IMR-90 (cell line): Measurements from ENCODE around the gene MRPL19. TPM values are rescaled to one million over a fixed set of nuclear protein-coding genes. Genes with fewer than 3 reads are reported as not detected.

Experiments used
- ATAC-seq: fragments of 200-7000 bp; cut with Tn5 transposase; 2 replicates; pipeline ENCODE4 v1.9.1; 2020; ENCODE audit warnings: low read depth, mild to moderate bottlenecking, moderate library complexity
- BruUV-seq: library from RNA; stranded (reverse); fragments of 400-500 nt; replicated peaks from 2 replicates; lab custom pipeline; 2021; lab: Mats Ljungman, UMichigan
- CTCF ChIA-PET: fragments of 300-600 bp; formaldehyde crosslinking; extraction: SDS; loops from one replicate; lab custom pipeline; 2021; ENCODE audit warnings: antibody characterized with exemption; lab: Yijun Ruan, JAX
- POLR2A ChIA-PET: fragments of 300-600 bp; sonication (Branson Sonifier 250); formaldehyde crosslinking; loops from one replicate; lab custom pipeline; 2022; ENCODE audit warnings: antibody characterized with exemption; ENCODE audit not compliant: unreplicated experiment; lab: Charles Lee
- DNase-seq: peaks from one replicate; pipeline ENCODE4 v3.0.0; 2013
- H2AFZ ChIP-seq: replicated peaks from 2 replicates; pipeline ENCODE3; 2013; ENCODE audit warnings: low read length, mild to moderate bottlenecking; ENCODE audit not compliant: poor library complexity
- H2AK5ac ChIP-seq: 2 replicates; pipeline ENCODE4 v1.6.1; 2013; ENCODE audit warnings: low read depth, low read length, inconsistent platforms
- H2AK9ac ChIP-seq: replicated peaks from 2 replicates; pipeline ENCODE3; 2013; ENCODE audit warnings: mild to moderate bottlenecking, low read depth, low read length, moderate library complexity; ENCODE audit not compliant: poor library complexity
- H2BK120ac ChIP-seq: 2 replicates; pipeline ENCODE4 v1.6.1; 2013; ENCODE audit warnings: low read depth, low read length, inconsistent platforms
- H2BK15ac ChIP-seq: 3 replicates; pipeline ENCODE4 v1.6.1; 2013; ENCODE audit warnings: low read depth, low read length, inconsistent platforms
- H2BK20ac ChIP-seq: 2 replicates; pipeline ENCODE4 v1.6.1; 2013; ENCODE audit warnings: low read depth, mild to moderate bottlenecking, inconsistent platforms, low read length, moderate library complexity
- H2BK5ac ChIP-seq: 2 replicates; pipeline ENCODE4 v1.6.1; 2013; ENCODE audit warnings: mild to moderate bottlenecking, low read depth, low read length, inconsistent platforms; ENCODE audit not compliant: poor library complexity, severe bottlenecking
- H3K14ac ChIP-seq: replicated peaks from 2 replicates; pipeline ENCODE4 v1.6.1; 2013; ENCODE audit warnings: low read depth, low read length, inconsistent platforms
- H3K18ac ChIP-seq: 2 replicates; pipeline ENCODE4 v1.6.1; 2013; ENCODE audit warnings: low read depth, low read length, control low read depth
- H3K23ac ChIP-seq: 2 replicates; pipeline ENCODE4 v1.6.1; 2013; ENCODE audit warnings: low read depth, low read length, inconsistent platforms
- H3K27ac ChIP-seq: 2 replicates; pipeline ENCODE4 v1.5.1; 2013; ENCODE audit warnings: mild to moderate bottlenecking, control low read depth, low read length; ENCODE audit not compliant: insufficient read depth
- H3K27me3 ChIP-seq: 2 replicates; pipeline ENCODE4 v1.6.1; 2013; ENCODE audit warnings: low read length; ENCODE audit not compliant: control insufficient read depth, insufficient read depth
- H3K36me3 ChIP-seq: 2 replicates; pipeline ENCODE4 v1.6.1; 2013; ENCODE audit warnings: low read length, mixed read lengths; ENCODE audit not compliant: control insufficient read depth, insufficient read depth
- H3K4ac ChIP-seq: 2 replicates; pipeline ENCODE4 v1.6.1; 2013; ENCODE audit warnings: low read depth, low read length, inconsistent platforms
- H3K4me1 ChIP-seq: 2 replicates; pipeline ENCODE4 v1.6.1; 2013; ENCODE audit warnings: low read length, mixed read lengths; ENCODE audit not compliant: control insufficient read depth, insufficient read depth
- H3K4me2 ChIP-seq: 2 replicates; pipeline ENCODE4 v1.6.1; 2013; ENCODE audit warnings: low read depth, mild to moderate bottlenecking, control low read depth, low read length, moderate library complexity
- H3K4me3 ChIP-seq: 2 replicates; pipeline ENCODE4 v1.5.1; 2013; ENCODE audit warnings: low read depth, mild to moderate bottlenecking, control low read depth, low read length, moderate library complexity; ENCODE audit not compliant: insufficient read depth
- H3K56ac ChIP-seq: 2 replicates; pipeline ENCODE4 v1.6.1; 2013; ENCODE audit warnings: low read length, inconsistent platforms; ENCODE audit not compliant: insufficient read depth; ENCODE audit errors: extremely low read depth
- H3K79me1 ChIP-seq, 2 experiments: 2 replicates each; pipeline ENCODE4 v1.6.1; 2013; ENCODE audit warnings: low read length in 2 of 2, inconsistent platforms in 1 of 2, low read depth in 1 of 2
- H3K9ac ChIP-seq: 2 replicates; pipeline ENCODE4 v1.6.1; 2013; ENCODE audit warnings: low read depth, low read length, control low read depth
- H3K9me1 ChIP-seq: 2 replicates; pipeline ENCODE4 v1.6.1; 2013; ENCODE audit warnings: low read length, inconsistent platforms; ENCODE audit not compliant: insufficient read depth
- H3K9me3 ChIP-seq: 2 replicates; pipeline ENCODE4 v1.6.1; 2013; ENCODE audit warnings: low read length; ENCODE audit not compliant: control insufficient read depth, insufficient read depth
- H4K20me1 ChIP-seq: 2 replicates; pipeline ENCODE4 v1.6.1; 2013; ENCODE audit warnings: low read length, inconsistent platforms; ENCODE audit not compliant: insufficient read depth
- H4K5ac ChIP-seq: 2 replicates; pipeline ENCODE4 v1.6.1; 2013; ENCODE audit warnings: mild to moderate bottlenecking, low read depth, low read length, control low read depth
- H4K8ac ChIP-seq, 2 experiments: 2 replicates each; pipeline ENCODE4 v1.6.1; 2013; ENCODE audit warnings: low read depth in 2 of 2, low read length in 2 of 2, control low read depth in 1 of 2, inconsistent platforms in 1 of 2
- H4K91ac ChIP-seq: 2 replicates; pipeline ENCODE4 v1.6.1; 2013; ENCODE audit warnings: low read depth, low read length, inconsistent platforms; ENCODE audit not compliant: insufficient read depth
- NFE2L2 ChIP-seq: fragments of 150-350 bp; IDR thresholded peaks from 2 replicates; pipeline ENCODE4 v1.6.1; 2016; ENCODE audit warnings: low read depth, mild to moderate bottlenecking, low read length
- RAD21 ChIP-seq: IDR thresholded peaks from 2 replicates; pipeline ENCODE4 v1.6.1; 2012; ENCODE audit warnings: low read length, improper control_type of control experiment
- WGBS, 2 experiments: methylation state at CpG; one replicate each; pipeline versions ENCODE4 v1.1.5 to v1.1.7; 2013; ENCODE audit warnings: missing lambda C conversion rate in 2 of 2; ENCODE audit not compliant: insufficient read length in 1 of 2; ENCODE audit errors: extremely low coverage in 2 of 2; 5-methylcytosine and 5-hydroxymethylcytosine counted together
- dilution Hi-C: fragments of 300-500 bp; cut with HindIII; formaldehyde crosslinking; loops from one replicate; pipeline ENCODE4 v1.14.3; 2018; ENCODE audit warnings: low sequenced_read_pairs; ENCODE audit not compliant: unreplicated experiment
- in situ Hi-C: fragments of 300-500 bp; cut with MboI; formaldehyde crosslinking; loops from 3 replicates; pipeline ENCODE4 v1.14.3; 2019; ENCODE audit warnings: low sequenced_read_pairs, inconsistent platforms, mixed read lengths
- intact Hi-C: fragments of 100-400 bp; cut with micrococcal nuclease; formaldehyde crosslinking; loops from 2 replicates; pipeline ENCODE4 v1.10.0; 2022
- polyA plus RNA-seq, 3 experiments: library from polyadenylated mRNA; depleted of rRNA; stranded (reverse); fragments of >200 nt; gene quantifications; 2 replicates each; pipeline ENCODE4 v1.2.3, GENCODE V29; 2012; ENCODE audit warnings: low replicate concordance in 1 of 3
- total RNA-seq: library from RNA; depleted of rRNA; stranded (reverse); fragments of >200 nt; gene quantifications from 2 replicates; pipeline ENCODE4 v1.2.3, GENCODE V29; 2012

The MRPL19 gene
- total and polyA plus RNA-seq, 2 of the 4 experiments (the other 2 are of a cell fraction), result 24.8 to 28.5 TPM

GRCh38 chr2:75632091-75632701 is 14.4 kb upstream of the MRPL19 start:
- Histone ChIP-seq H3K9me1 (no peaks in the 10 kb centered on the region; the same call in 1 of the 2 replicates), H2BK120ac (no peak overlapping the region), H4K5ac (no peak overlapping the region), H3K4ac (no peak overlapping the region), H2AK5ac (no peak overlapping the region), H2BK20ac (no peak overlapping the region), H3K9me3 (no peaks in the 10 kb centered on the region), H3K36me3 (no peaks in the 10 kb centered on the region), H4K20me1 (no peaks in the 10 kb centered on the region), H3K4me2 (no peak overlapping the region), H3K9ac (no peak overlapping the region), H3K27me3 (peaks cover 12% of the 10 kb centered on the region), H3K56ac (no peak overlapping the region), H3K23ac (no peak overlapping the region), H3K14ac (no peak overlapping the region), H4K91ac (no peak overlapping the region), H3K27ac (no peak overlapping the region), H3K4me3 (no peak overlapping the region), H3K4me1 (no peaks in the 10 kb centered on the region), H2AFZ (no peak overlapping the region), H3K18ac (no peak overlapping the region), H2BK15ac (no peak overlapping the region), H3K79me1 (no peaks in the 10 kb centered on the region), H2AK9ac (no peak overlapping the region), H2BK5ac (no peak overlapping the region), H4K8ac (no peak overlapping the region)
- in situ Hi-C loops (no loop called here), intact Hi-C loops (no loop called here), dilution Hi-C loops (loop anchor here (25.0 kb wide), 1 partner anchor 170 kb away; no protein-coding TSS in a partner anchor)
- no peak for ATAC-seq
- DNase-seq, result no peak
- ChIA-PET POLR2A (interaction anchor here (1.0 kb wide), 1 partner anchor 172 kb away, joined by 3 read pairs; no protein-coding TSS in a partner anchor), CTCF (no interaction called here)
- no TSS peak for BruUV-seq
- TF ChIP-seq NFE2L2, result peak; percentile 23; the same call in 1 of the 2 replicates
- TF ChIP-seq RAD21, result no peak
- 100% methylated on average over 2 of the region's 5 CpGs; no CpG with 5 or more reads in 1 of the 2 experiments for WGBS, 2 experiments
